HepG2 (cell line): ENCODE results near the gene SEMA4C. TPM values are rescaled to one million over a fixed set of nuclear protein-coding genes. Genes with fewer than 3 reads are reported as not detected.

Source experiments
- BHLHE40 ChIP-seq: IDR thresholded peaks from 2 replicates; pipeline ENCODE4 v1.6.1; 2011; ENCODE audit warnings: low read length, improper control_type of control experiment
- BRD4 ChIP-seq: sonication (generic); formaldehyde crosslinking; IDR thresholded peaks from 2 replicates; pipeline ENCODE4 v1.4.0; 2020; ENCODE audit warnings: missing genetic modification reagents
- CEBPG ChIP-seq: IDR thresholded peaks from 2 replicates; pipeline ENCODE4 v1.6.1; 2016
- DMAP1 ChIP-seq: IDR thresholded peaks from 2 replicates; pipeline ENCODE4 v1.6.1; 2016
- DNMT3B ChIP-seq: conservative IDR thresholded peaks from 2 replicates; pipeline ENCODE4 v1.6.1; 2016; ENCODE audit warnings: missing biosample characterization, control low read depth
- FUBP1 ChIP-seq: sonication (generic); formaldehyde crosslinking; IDR thresholded peaks from 2 replicates; pipeline ENCODE4 v1.5.1; 2020; ENCODE audit warnings: missing genetic modification reagents, mild to moderate bottlenecking, borderline replicate concordance
- GLI4 ChIP-seq: sonication (generic); formaldehyde crosslinking; IDR thresholded peaks from 2 replicates; pipeline ENCODE4 v1.5.1; 2020; ENCODE audit warnings: missing genetic modification reagents, mild to moderate bottlenecking, moderate library complexity, borderline replicate concordance
- IRF2 ChIP-seq: IDR thresholded peaks from 2 replicates; pipeline ENCODE4 v1.6.1; 2018; ENCODE audit warnings: missing genetic modification reagents, missing compliant biosample characterization
- MEF2D ChIP-seq: sonication (generic); formaldehyde crosslinking; IDR thresholded peaks from 2 replicates; pipeline ENCODE4 v1.5.1; 2020; ENCODE audit warnings: mild to moderate bottlenecking, missing genetic modification reagents
- NFRKB ChIP-seq: fragments of 450-650 bp; IDR thresholded peaks from 2 replicates; pipeline ENCODE4 v1.6.1; 2017
- NFYC ChIP-seq: IDR thresholded peaks from 2 replicates; pipeline ENCODE4 v1.6.1; 2016; ENCODE audit warnings: missing genetic modification reagents, missing compliant biosample characterization
- PLSCR1 ChIP-seq: sonication (generic); formaldehyde crosslinking; IDR thresholded peaks from 2 replicates; pipeline ENCODE4 v1.5.0; 2020; ENCODE audit warnings: missing genetic modification reagents, mild to moderate bottlenecking, borderline replicate concordance
- POGZ ChIP-seq: sonication (generic); formaldehyde crosslinking; IDR thresholded peaks from 2 replicates; pipeline ENCODE4 v1.4.0; 2020; ENCODE audit warnings: mild to moderate bottlenecking, missing genetic modification reagents
- RFXANK ChIP-seq: IDR thresholded peaks from 2 replicates; pipeline ENCODE4 v1.6.1; 2016
- SMAD3 ChIP-seq: sonication (generic); formaldehyde crosslinking; IDR thresholded peaks from 2 replicates; pipeline ENCODE4 v1.4.0; 2020; ENCODE audit warnings: missing genetic modification reagents
- SOX6 ChIP-seq, 2 experiments: fragments of 450-650 bp in 1 of 2; sonication (generic) in 1 of 2; formaldehyde crosslinking in 1 of 2; IDR thresholded peaks; 2 replicates each; pipeline versions ENCODE4 v1.4.0 to v1.6.1; 2017 to 2020; ENCODE audit warnings: antibody characterized with exemption in 1 of 2, mild to moderate bottlenecking in 1 of 2, missing genetic modification reagents in 1 of 2
- SP2 ChIP-seq: sonication (generic); formaldehyde crosslinking; IDR thresholded peaks from 2 replicates; pipeline ENCODE4 v1.5.1; 2020; ENCODE audit warnings: mild to moderate bottlenecking, missing genetic modification reagents
- ZFP36L2 ChIP-seq: sonication (generic); formaldehyde crosslinking; IDR thresholded peaks from 2 replicates; pipeline ENCODE4 v1.4.0; 2020; ENCODE audit warnings: missing genetic modification reagents
- ZNF318 ChIP-seq: sonication (generic); formaldehyde crosslinking; IDR thresholded peaks from 2 replicates; pipeline ENCODE4 v1.4.0; 2020; ENCODE audit warnings: mild to moderate bottlenecking, missing genetic modification reagents
- ZNF335 ChIP-seq: sonication (generic); formaldehyde crosslinking; IDR thresholded peaks from 2 replicates; pipeline ENCODE4 v1.4.0; 2020; ENCODE audit warnings: missing genetic modification reagents
- ZSCAN31 ChIP-seq: sonication (generic); formaldehyde crosslinking; IDR thresholded peaks from 2 replicates; pipeline ENCODE4 v1.5.0; 2020; ENCODE audit warnings: low read depth, mild to moderate bottlenecking, missing genetic modification reagents
- polyA plus RNA-seq, 8 experiments: library from polyadenylated mRNA; depleted of rRNA in 3 of 8; stranded (reverse) in 7 of 8; unstranded in 1 of 8; fragments of >200 nt; fragmentation: Illumina TruSeq in 4 of 8; extraction: Trizol in 4 of 8; gene quantifications; 2 replicates each; pipeline versions ENCODE4 v1.2.1 to v1.2.3, GENCODE V29; 2011 to 2016; ENCODE audit warnings: low read depth in 4 of 8, missing spikeins in 1 of 8, mixed read lengths in 1 of 8; ENCODE audit not compliant: insufficient read depth in 1 of 8
- total RNA-seq, 5 experiments: library from RNA; depleted of rRNA; stranded (reverse); fragments of >200 nt; fragmentation: Illumina TruSeq; extraction: Trizol; gene quantifications; 2 replicates each; pipeline ENCODE4 v1.2.3, GENCODE V29; 2016; ENCODE audit warnings: low read depth in 1 of 5

Gene SEMA4C
- total and polyA plus RNA-seq, 2 of the 13 experiments (the other 11 are each of a cell fraction or from before 2014, with no cell fraction given), result 25.9 to 46.6 TPM

- TF ChIP-seq PLSCR1 (no peak), DNMT3B (CRISPR knock-in tag) (peak; percentile 94; the same call in 1 of the 2 replicates), NFYC (CRISPR knock-in tag) (peak; percentile 64; the same call in 1 of the 2 replicates), BHLHE40 (peak; percentile 73), POGZ (CRISPR knock-in tag) (peak; percentile 80; the same call in 1 of the 2 replicates), BRD4 (CRISPR knock-in tag) (peak; percentile 87; the same call in 1 of the 2 replicates), ZNF318 (peak; percentile 80; the same call in 1 of the 2 replicates), ZFP36L2 (CRISPR knock-in tag) (no peak; the same call in 1 of the 2 replicates), ZSCAN31 (peak; percentile 91), IRF2 (peak; percentile 98), CEBPG (CRISPR knock-in tag) (peak; percentile 79), SOX6 (IDR thresholded peaks at IDR 0.05) (no peak), SOX6 (CRISPR knock-in tag; IDR thresholded peaks at IDR 0.05) (peak; percentile 90), ZNF335 (CRISPR knock-in tag) (peak; percentile 84; the same call in 1 of the 2 replicates), SP2 (peak; percentile 49), DMAP1 (peak; percentile 94), NFRKB (no peak), FUBP1 (CRISPR knock-in tag) (no peak), RFXANK (no peak), MEF2D (CRISPR knock-in tag) (peak; percentile 93), GLI4 (CRISPR knock-in tag) (no peak), SMAD3 (CRISPR knock-in tag) (peak; percentile 94)
Measured at GRCh38 chr2:96819128-96819875, 50.6 kb downstream of the SEMA4C start (continued).
